ENCODE data around the gene MAPK8IP3.

Gene MAPK8IP3

GRCh38 chr16:1687427-1688316, 18.3 kb upstream of the MAPK8IP3 start:
- no peak overlapping the region for H2BK15ac ChIP-seq (ENCODE audit: low read length)
- no peak overlapping the region for H2AK5ac ChIP-seq (ENCODE audit: low read depth, low read length)
- WGBS, 2 donors (ENCODE audit: extremely low coverage in 2 of 2, insufficient read length in 2 of 2, insufficient replicate concordance in 1 of 2) = no CpG with 5 or more reads among the region's 17 CpGs
- H3K27ac ChIP-seq (replicated peaks; ENCODE audit: low read length) = no peak overlapping the region
- no peaks in the 10 kb centered on the region for H3K27me3 ChIP-seq (ENCODE audit: control insufficient read depth in 3 of 3, insufficient read depth in 3 of 3, low read depth in 1 of 3, low read length in 3 of 3)
- no peaks in the 10 kb centered on the region for H3K4me1 ChIP-seq (ENCODE audit: control insufficient read depth in 2 of 2, insufficient read depth in 1 of 2, low read depth in 1 of 2, low read length in 2 of 2)
- H3K4ac ChIP-seq (ENCODE audit: low read length) = no peak overlapping the region
- peaks cover 56 to 98% of the 10 kb centered on the region in 2 donors for H3K36me3 ChIP-seq (replicated peaks in 1 of 2; ENCODE audit: control insufficient read depth in 2 of 2, insufficient read depth in 2 of 2, low read length in 2 of 2)
- H4K91ac ChIP-seq (ENCODE audit: low read depth, low read length, poor library complexity) = no peak overlapping the region
- no peak overlapping the region for H3K4me3 ChIP-seq (ENCODE audit: low read length in 2 of 2)
- H3K18ac ChIP-seq (ENCODE audit: low read length) = no peak overlapping the region
- no peak overlapping the region for H2AFZ ChIP-seq (ENCODE audit: low read length)
- DNase-seq (ENCODE audit: low spot score) = no peak
- H2BK120ac ChIP-seq (ENCODE audit: low read depth, low read length) = no peak overlapping the region
- H4K8ac ChIP-seq (ENCODE audit: low read depth, low read length) = no peak overlapping the region
- H2BK12ac ChIP-seq (ENCODE audit: low read length) = no peak overlapping the region
- H2BK5ac ChIP-seq (ENCODE audit: low read length) = no peak overlapping the region
- peaks cover 0 to 3% of the 10 kb centered on the region in 2 donors for H3K9me3 ChIP-seq (replicated peaks in 1 of 2; ENCODE audit: control insufficient read depth in 2 of 2, insufficient read depth in 1 of 2, low read depth in 1 of 2, low read length in 2 of 2)
- H3K14ac ChIP-seq (ENCODE audit: low read length) = no peak overlapping the region
- no peak overlapping the region for H3K9ac ChIP-seq (ENCODE audit: low read depth, low read length, poor library complexity)
- H3K23ac ChIP-seq (ENCODE audit: low read depth, low read length, poor library complexity) = no peak overlapping the region
- H3K4me2 ChIP-seq (ENCODE audit: insufficient read depth, low read length, poor library complexity, severe bottlenecking) = no peak overlapping the region
- peaks cover 11% of the 10 kb centered on the region for H3K79me1 ChIP-seq (ENCODE audit: low read depth, low read length)

GRCh38 chr16:1688807-1689560, 17.0 kb upstream of the MAPK8IP3 start:
- Histone ChIP-seq H2BK12ac (ENCODE audit: low read length) (no peak overlapping the region), H3K4me1 (ENCODE audit: control insufficient read depth in 2 of 2, insufficient read depth in 1 of 2, low read depth in 1 of 2, low read length in 2 of 2) (no peaks in the 10 kb centered on the region), H3K9ac (ENCODE audit: low read depth, low read length, poor library complexity) (no peak overlapping the region), H3K4me2 (ENCODE audit: insufficient read depth, low read length, poor library complexity, severe bottlenecking) (no peak overlapping the region), H3K79me1 (ENCODE audit: low read depth, low read length) (peaks cover 11% of the 10 kb centered on the region), H2AFZ (ENCODE audit: low read length) (no peak overlapping the region), H3K9me3 (replicated peaks in 1 of 2; ENCODE audit: control insufficient read depth in 2 of 2, insufficient read depth in 1 of 2, low read depth in 1 of 2, low read length in 2 of 2) (peaks cover 0 to 7% of the 10 kb centered on the region in 2 donors), H3K23ac (ENCODE audit: low read depth, low read length, poor library complexity) (no peak overlapping the region), H4K8ac (ENCODE audit: low read depth, low read length) (no peak overlapping the region), H3K14ac (ENCODE audit: low read length) (no peak overlapping the region), H2BK5ac (ENCODE audit: low read length) (no peak overlapping the region), H3K36me3 (replicated peaks in 1 of 2; ENCODE audit: control insufficient read depth in 2 of 2, insufficient read depth in 2 of 2, low read length in 2 of 2) (peaks cover 63 to 99% of the 10 kb centered on the region in 2 donors), H3K18ac (ENCODE audit: low read length) (no peak overlapping the region), H2AK5ac (ENCODE audit: low read depth, low read length) (no peak overlapping the region), H3K27ac (replicated peaks; ENCODE audit: low read length) (no peak overlapping the region), H3K4me3 (ENCODE audit: low read length in 2 of 2) (no peak overlapping the region), H2BK120ac (ENCODE audit: low read depth, low read length) (no peak overlapping the region), H3K4ac (ENCODE audit: low read length) (no peak overlapping the region), H3K27me3 (ENCODE audit: control insufficient read depth in 3 of 3, insufficient read depth in 3 of 3, low read depth in 1 of 3, low read length in 3 of 3) (no peaks in the 10 kb centered on the region), H2BK15ac (ENCODE audit: low read length) (no peak overlapping the region), H4K91ac (ENCODE audit: low read depth, low read length, poor library complexity) (no peak overlapping the region)
- DNase-seq (ENCODE audit: low spot score) = no peak
- whole genome bisulfite sequencing, 2 donors (ENCODE audit: extremely low coverage in 2 of 2, insufficient read length in 2 of 2, insufficient replicate concordance in 1 of 2) = no CpG with 5 or more reads among the region's 10 CpGs

DNA sequence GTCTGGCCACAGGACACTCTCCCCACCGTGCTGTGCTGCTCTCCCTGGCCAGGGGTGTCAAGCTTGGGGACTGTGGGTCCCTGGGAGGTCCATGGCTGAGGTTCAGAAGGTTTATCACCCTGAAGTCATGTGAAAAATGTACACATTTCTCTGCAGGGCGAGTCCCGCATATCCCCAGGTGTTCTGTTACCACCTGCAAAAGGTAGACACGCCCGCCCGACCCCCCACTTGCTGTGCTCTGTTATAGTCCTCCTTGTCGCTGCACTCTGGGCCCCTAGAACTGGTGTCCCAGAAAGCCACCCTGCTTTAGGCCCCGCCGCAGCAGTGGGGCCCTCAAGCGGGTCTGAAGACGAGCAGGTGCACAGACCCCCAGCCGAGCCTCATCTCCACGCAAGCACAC, 16.1 kb upstream of the MAPK8IP3 start:
- H3K23ac ChIP-seq (ENCODE audit: low read depth, low read length, poor library complexity) = no peak overlapping the region
- no peak overlapping the region for H2AFZ ChIP-seq (ENCODE audit: low read length)
- no peak overlapping the region for H4K91ac ChIP-seq (ENCODE audit: low read depth, low read length, poor library complexity)
- H3K9ac ChIP-seq (ENCODE audit: low read depth, low read length, poor library complexity) = no peak overlapping the region
- peaks cover 0 to 15% of the 10 kb centered on the region in 2 donors for H3K9me3 ChIP-seq (replicated peaks in 1 of 2; ENCODE audit: control insufficient read depth in 2 of 2, insufficient read depth in 1 of 2, low read depth in 1 of 2, low read length in 2 of 2)
- H2BK15ac ChIP-seq (ENCODE audit: low read length) = no peak overlapping the region
- no peak overlapping the region for H4K8ac ChIP-seq (ENCODE audit: low read depth, low read length)
- H3K79me1 ChIP-seq (ENCODE audit: low read depth, low read length) = peaks cover 11% of the 10 kb centered on the region
- no peak overlapping the region for H3K18ac ChIP-seq (ENCODE audit: low read length)
- WGBS, 2 donors (ENCODE audit: extremely low coverage in 2 of 2, insufficient read length in 2 of 2, insufficient replicate concordance in 1 of 2) = no CpG with 5 or more reads among the region's 13 CpGs
- no peak overlapping the region for H2AK5ac ChIP-seq (ENCODE audit: low read depth, low read length)
- H3K27me3 ChIP-seq (ENCODE audit: control insufficient read depth in 3 of 3, insufficient read depth in 3 of 3, low read depth in 1 of 3, low read length in 3 of 3) = no peaks in the 10 kb centered on the region
- DNase-seq (ENCODE audit: low spot score) = no peak
- no peak overlapping the region for H3K14ac ChIP-seq (ENCODE audit: low read length)
- peaks cover 67 to 99% of the 10 kb centered on the region in 2 donors for H3K36me3 ChIP-seq (replicated peaks in 1 of 2; ENCODE audit: control insufficient read depth in 2 of 2, insufficient read depth in 2 of 2, low read length in 2 of 2)
- no peak overlapping the region for H3K4me2 ChIP-seq (ENCODE audit: insufficient read depth, low read length, poor library complexity, severe bottlenecking)
- H3K4me1 ChIP-seq (ENCODE audit: control insufficient read depth in 2 of 2, insufficient read depth in 1 of 2, low read depth in 1 of 2, low read length in 2 of 2) = no peaks in the 10 kb centered on the region
- H2BK5ac ChIP-seq (ENCODE audit: low read length) = no peak overlapping the region
- H2BK12ac ChIP-seq (ENCODE audit: low read length) = no peak overlapping the region
- no peak overlapping the region for H2BK120ac ChIP-seq (ENCODE audit: low read depth, low read length)
- no peak overlapping the region for H3K4ac ChIP-seq (ENCODE audit: low read length)
- no peak overlapping the region for H3K4me3 ChIP-seq (ENCODE audit: low read length in 2 of 2)
- H3K27ac ChIP-seq (replicated peaks; ENCODE audit: low read length) = no peak overlapping the region

DNA sequence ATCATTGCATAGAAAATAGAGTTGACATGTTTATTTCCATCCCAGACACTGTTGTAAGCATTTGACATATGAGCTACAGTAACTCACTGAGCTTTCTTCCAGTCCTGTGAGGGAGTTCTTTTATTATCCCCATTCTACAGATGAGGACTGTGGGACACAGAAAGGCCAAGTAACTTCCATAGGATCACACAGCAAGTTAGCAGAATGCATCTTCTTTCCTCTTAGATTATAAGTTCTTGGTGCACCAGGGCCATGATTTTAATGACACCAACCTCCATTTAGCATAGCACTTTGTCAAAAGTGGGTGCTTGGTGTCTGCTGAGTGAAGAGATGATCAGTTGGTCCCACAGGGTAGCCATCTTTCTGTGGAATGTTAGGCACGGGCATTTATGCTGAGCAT, 15.2 kb upstream of the MAPK8IP3 start:
- Histone ChIP-seq H3K9me3 (replicated peaks in 1 of 2; ENCODE audit: control insufficient read depth in 2 of 2, insufficient read depth in 1 of 2, low read depth in 1 of 2, low read length in 2 of 2) (peaks cover 0 to 15% of the 10 kb centered on the region in 2 donors), H4K91ac (ENCODE audit: low read depth, low read length, poor library complexity) (no peak overlapping the region), H4K8ac (ENCODE audit: low read depth, low read length) (no peak overlapping the region), H3K27me3 (ENCODE audit: control insufficient read depth in 3 of 3, insufficient read depth in 3 of 3, low read depth in 1 of 3, low read length in 3 of 3) (no peaks in the 10 kb centered on the region), H3K9ac (ENCODE audit: low read depth, low read length, poor library complexity) (no peak overlapping the region), H2AK5ac (ENCODE audit: low read depth, low read length) (no peak overlapping the region), H3K36me3 (replicated peaks in 1 of 2; ENCODE audit: control insufficient read depth in 2 of 2, insufficient read depth in 2 of 2, low read length in 2 of 2) (peaks cover 63 to 99% of the 10 kb centered on the region in 2 donors), H2BK120ac (ENCODE audit: low read depth, low read length) (no peak overlapping the region), H3K79me1 (ENCODE audit: low read depth, low read length) (peaks cover 11% of the 10 kb centered on the region), H2BK15ac (ENCODE audit: low read length) (no peak overlapping the region), H3K27ac (replicated peaks; ENCODE audit: low read length) (no peak overlapping the region), H3K4me3 (ENCODE audit: low read length in 2 of 2) (no peak overlapping the region), H3K4me2 (ENCODE audit: insufficient read depth, low read length, poor library complexity, severe bottlenecking) (no peak overlapping the region), H3K18ac (ENCODE audit: low read length) (no peak overlapping the region), H3K14ac (ENCODE audit: low read length) (no peak overlapping the region), H3K4me1 (ENCODE audit: control insufficient read depth in 2 of 2, insufficient read depth in 1 of 2, low read depth in 1 of 2, low read length in 2 of 2) (no peaks in the 10 kb centered on the region), H2BK12ac (ENCODE audit: low read length) (no peak overlapping the region), H3K23ac (ENCODE audit: low read depth, low read length, poor library complexity) (no peak overlapping the region), H3K4ac (ENCODE audit: low read length) (no peak overlapping the region), H2BK5ac (ENCODE audit: low read length) (no peak overlapping the region), H2AFZ (ENCODE audit: low read length) (no peak overlapping the region)
- WGBS, 2 donors (ENCODE audit: extremely low coverage in 2 of 2, insufficient read length in 2 of 2, insufficient replicate concordance in 1 of 2) = no CpG with 5 or more reads among the region's 1 CpG
- DNase-seq (ENCODE audit: low spot score) = no peak

Measured in neuronal stem cell (in vitro differentiated cells).